ENCODE results near the gene CHRNA4. TPM values are rescaled to one million over a fixed set of nuclear protein-coding genes. Genes with fewer than 3 reads are reported as not detected.
A peak's percentile ranks its signal among the peaks of the same experiment; 100 is the strongest.

The CHRNA4 gene
- total RNA-seq = not detected

- intact Hi-C loops (cut with micrococcal nuclease) = no loop called here
- ATAC-seq (peak; percentile 44), DNase-seq (no peak)
- Mint-ChIP-seq H3K4me3 (no peak within 1 kb of the TSS), H3K27me3 (peaks cover 19% of the 10 kb centered on the region), H3K27ac (no peak within 1 kb of the TSS), H3K9me3 (no peaks in the 10 kb centered on the region), H3K4me1 (ENCODE audit: low read depth) (no peaks in the 10 kb centered on the region), H3K36me3 (ENCODE audit: low read depth) (no peaks in the 10 kb centered on the region)
- CTCF ChIA-PET = interaction anchor here (1.3 kb wide), 1 partner anchor 137 kb away, joined by 5 read pairs; no protein-coding TSS in a partner anchor
- no peak for TF ChIP-seq CTCF (IDR thresholded peaks at IDR 0.05)
- POLR2A ChIA-PET = no interaction called here
Observed at GRCh38 chr20:63360850-63361518, at the start of gene CHRNA4. TSS of gene CHRNA4 (minus strand) at chr20:63361349. CDS start at chr20:63361165, 184 bp downstream.

GRCh38 chr20:63409834-63410435 is 48.8 kb upstream of the CHRNA4 start:
- Mint-ChIP-seq H3K27ac (no peak overlapping the region), H3K36me3 (ENCODE audit: low read depth) (no peaks in the 10 kb centered on the region), H3K27me3 (peaks cover 2% of the 10 kb centered on the region), H3K4me3 (no peak overlapping the region), H3K4me1 (ENCODE audit: low read depth) (peaks cover 3% of the 10 kb centered on the region), H3K9me3 (no peaks in the 10 kb centered on the region)
- no peak for TF ChIP-seq CTCF (IDR thresholded peaks at IDR 0.05)
- no peak for DNase-seq
- ChIA-PET CTCF (no interaction called here), POLR2A (no interaction called here)
- ATAC-seq = no peak
- intact Hi-C loops (cut with micrococcal nuclease) = no loop called here

- Mint-ChIP-seq H3K27me3 (peaks cover 2% of the 10 kb centered on the region), H3K4me1 (ENCODE audit: low read depth) (peaks cover 3% of the 10 kb centered on the region), H3K9me3 (no peaks in the 10 kb centered on the region), H3K4me3 (no peak overlapping the region), H3K36me3 (ENCODE audit: low read depth) (no peaks in the 10 kb centered on the region), H3K27ac (no peak overlapping the region)
- ChIA-PET CTCF (no interaction called here), POLR2A (no interaction called here)
- no peak for TF ChIP-seq CTCF (IDR thresholded peaks at IDR 0.05)
- ATAC-seq (no peak), DNase-seq (no peak)
- intact Hi-C loops (cut with micrococcal nuclease) = no loop called here
Observed at GRCh38 chr20:63409066-63409833, 48.1 kb upstream of the CHRNA4 start.

- TF ChIP-seq CTCF (IDR thresholded peaks at IDR 0.05) = no peak
- Mint-ChIP-seq H3K27me3 (peaks cover 2% of the 10 kb centered on the region), H3K4me1 (ENCODE audit: low read depth) (peaks cover 3% of the 10 kb centered on the region), H3K27ac (no peak overlapping the region), H3K4me3 (no peak overlapping the region), H3K36me3 (ENCODE audit: low read depth) (no peaks in the 10 kb centered on the region), H3K9me3 (no peaks in the 10 kb centered on the region)
- ATAC-seq = no peak
- ChIA-PET POLR2A (no interaction called here), CTCF (no interaction called here)
- DNase-seq = no peak
- intact Hi-C loops (cut with micrococcal nuclease) = no loop called here
Observed at GRCh38 chr20:63408684-63409046, 47.5 kb upstream of the CHRNA4 start.
